AG08395 (cell line): Measurements from ENCODE around the gene YOD1.

ENCODE experiments used
- DNase-seq: peaks from one replicate; pipeline ENCODE4 v3.0.0; 2012; ENCODE audit warnings: mixed read lengths, low spot score

YOD1 gene

GRCh38 chr1:207072233-207072632, 21.2 kb upstream of the YOD1 start:
- DNase-seq, result no peak

GRCh38 chr1:207071426-207071825, 20.4 kb upstream of the YOD1 start:
- DNase-seq, result no peak

GRCh38 chr1:207070811-207071210, 19.8 kb upstream of the YOD1 start:
- DNase-seq, result no peak

- no peak for DNase-seq
Measured at GRCh38 chr1:207069858-207070506, 19.0 kb upstream of the YOD1 start.

GRCh38 chr1:207069061-207069460, 18.1 kb upstream of the YOD1 start:
- DNase-seq, result no peak

GRCh38 chr1:207067665-207068064, 16.7 kb upstream of the YOD1 start:
- DNase-seq, result no peak

GRCh38 chr1:207067185-207067584, 16.2 kb upstream of the YOD1 start:
- DNase-seq, result no peak

GRCh38 chr1:207064561-207064960, 13.6 kb upstream of the YOD1 start:
- DNase-seq, result no peak

GRCh38 chr1:207063014-207063413, 12.0 kb upstream of the YOD1 start:
- DNase-seq, result no peak

- no peak for DNase-seq
Measured at GRCh38 chr1:207062058-207062457, 11.1 kb upstream of the YOD1 start.

- DNase-seq, result no peak
Measured at GRCh38 chr1:207060596-207060995, 9.6 kb upstream of the YOD1 start.

GRCh38 chr1:207059881-207060280, 8.9 kb upstream of the YOD1 start:
- no peak for DNase-seq

- DNase-seq, result no peak
Measured at GRCh38 chr1:207058878-207059867, 8.2 kb upstream of the YOD1 start.

- no peak for DNase-seq
Measured at GRCh38 chr1:207058252-207058651, 7.2 kb upstream of the YOD1 start.

- no peak for DNase-seq
Measured at GRCh38 chr1:207056673-207057072, 5.7 kb upstream of the YOD1 start.

GRCh38 chr1:207055386-207056001, 4.5 kb upstream of the YOD1 start:
- no peak for DNase-seq

GRCh38 chr1:207054491-207054890, 3.5 kb upstream of the YOD1 start:
- DNase-seq, result no peak

- peak; percentile 84 for DNase-seq
Measured at GRCh38 chr1:207052911-207053769, 2.1 kb upstream of the YOD1 start, which contains the start of gene PFKFB2. TSS of gene PFKFB2 (plus strand) at chr1:207053275. CDS start at chr1:207054718, 1,443 bp downstream.

- DNase-seq, result peak; percentile 91
Measured at GRCh38 chr1:207050480-207051190, 373 bp downstream of the YOD1 start.

- peak; percentile 50 for DNase-seq
Measured at GRCh38 chr1:207049974-207050391, 1.0 kb downstream of the YOD1 start.

GRCh38 chr1:207049514-207049913, 1.5 kb downstream of the YOD1 start:
- DNase-seq, result no peak
